ENCODE measurements around the gene ARMH1. TPM values are rescaled to one million over a fixed set of nuclear protein-coding genes. Genes with fewer than 3 reads are reported as not detected.

Gene ARMH1
- total RNA-seq, 2 experiments from 2014 or later, result 162 to 165 TPM

GRCh38 chr1:44705938-44706337 lies 31.4 kb downstream of the ARMH1 start:
- ATAC-seq (no peak), DNase-seq (no peak)
- Mint-ChIP-seq H3K27ac (no peak overlapping the region), H3K9me3 (no peaks in the 10 kb centered on the region), H3K4me1 (ENCODE audit: low read depth) (peaks cover 13% of the 10 kb centered on the region), H3K27me3 (no peaks in the 10 kb centered on the region), H3K36me3 (ENCODE audit: low read depth) (no peaks in the 10 kb centered on the region), H3K4me3 (no peak overlapping the region)
- POLR2A ChIA-PET, result interaction anchor here (0.6 to 8.6 kb wide), 5 partner anchors 9 to 70 kb away, joined by 3 to 77 read pairs (median 3); partner anchors contain the start of gene RPS8
- no peak for TF ChIP-seq CTCF (IDR thresholded peaks at IDR 0.05)
- intact Hi-C loops (cut with micrococcal nuclease), result no loop called here
- CTCF ChIA-PET, result interaction anchor here (0.8 to 2.8 kb wide), 4 partner anchors 9 to 26 kb away, joined by 3 to 22 read pairs (median 6); no protein-coding TSS in a partner anchor

GRCh38 chr1:44707112-44707881 lies 32.8 kb downstream of the ARMH1 start:
- H3K9me3 Mint-ChIP-seq, result no peaks in the 10 kb centered on the region
- ChIA-PET CTCF (interaction anchor here (0.8 to 2.8 kb wide), 6 partner anchors 10 to 55 kb away, joined by 3 to 22 read pairs (median 3); no protein-coding TSS in a partner anchor), POLR2A (interaction anchor here (1.0 to 8.6 kb wide), 5 partner anchors 15 to 75 kb away, joined by 3 to 77 read pairs (median 5); no protein-coding TSS in a partner anchor)
- ATAC-seq (peak; percentile 20), DNase-seq (no peak)
- H3K36me3 Mint-ChIP-seq (ENCODE audit: low read depth), result no peaks in the 10 kb centered on the region
- TF ChIP-seq CTCF (IDR thresholded peaks at IDR 0.05), result no peak
- peaks cover 13% of the 10 kb centered on the region for H3K4me1 Mint-ChIP-seq (ENCODE audit: low read depth)
- H3K4me3 Mint-ChIP-seq, result no peak overlapping the region
- no peaks in the 10 kb centered on the region for H3K27me3 Mint-ChIP-seq
- intact Hi-C loops (cut with micrococcal nuclease), result no loop called here
- no peak overlapping the region for H3K27ac Mint-ChIP-seq

GRCh38 chr1:44707959-44708831 lies 33.7 kb downstream of the ARMH1 start:
- peak overlapping the region; percentile 42 for H3K4me3 Mint-ChIP-seq
- ChIA-PET POLR2A (interaction anchor here (0.7 to 8.6 kb wide), 4 partner anchors 10 to 23 kb away, joined by 3 to 77 read pairs (median 4); partner anchors contain the start of gene RNU5D-1), CTCF (interaction anchor here (0.9 to 1.9 kb wide), 7 partner anchors 10 to 55 kb away, joined by 3 to 17 read pairs (median 4); partner anchors contain the start of gene RNU5D-1)
- H3K27ac Mint-ChIP-seq, result peak overlapping the region; percentile 40
- peak; percentile 79 for ATAC-seq
- DNase-seq, result peak; percentile 18
- H3K27me3 Mint-ChIP-seq, result no peaks in the 10 kb centered on the region
- H3K9me3 Mint-ChIP-seq, result no peaks in the 10 kb centered on the region
- intact Hi-C loops (cut with micrococcal nuclease), result no loop called here
- no peaks in the 10 kb centered on the region for H3K36me3 Mint-ChIP-seq (ENCODE audit: low read depth)
- peaks cover 13% of the 10 kb centered on the region for H3K4me1 Mint-ChIP-seq (ENCODE audit: low read depth)
- peak; percentile 87 for TF ChIP-seq CTCF (IDR thresholded peaks at IDR 0.05)

GRCh38 chr1:44713321-44713781 lies 38.8 kb downstream of the ARMH1 start:
- no peak for DNase-seq
- CTCF ChIA-PET, result interaction anchor here (1.5 to 3.2 kb wide), 3 partner anchors 16 to 62 kb away, joined by 4 to 20 read pairs (median 11); no protein-coding TSS in a partner anchor
- H3K9me3 Mint-ChIP-seq, result no peaks in the 10 kb centered on the region
- H3K27ac Mint-ChIP-seq, result no peak overlapping the region
- POLR2A ChIA-PET, result interaction anchor here (1.1 to 3.7 kb wide), 4 partner anchors 8 to 257 kb away, joined by 3 to 35 read pairs (median 13); partner anchors contain the start of gene RNU5D-1
- no peaks in the 10 kb centered on the region for H3K27me3 Mint-ChIP-seq
- peaks cover 39% of the 10 kb centered on the region for H3K4me1 Mint-ChIP-seq (ENCODE audit: low read depth)
- no peak for ATAC-seq
- no peak for TF ChIP-seq CTCF (IDR thresholded peaks at IDR 0.05)
- H3K36me3 Mint-ChIP-seq (ENCODE audit: low read depth), result no peaks in the 10 kb centered on the region
- no peak overlapping the region for H3K4me3 Mint-ChIP-seq
- intact Hi-C loops (cut with micrococcal nuclease), result no loop called here

All from activated CD8-positive, alpha-beta T cell treated with anti-CD3 and anti-CD28 coated beads for 36 hours (primary cell).